Stomach (tissue), 9 donors: ENCODE measurements around the gene NSD1. TPM values are rescaled to one million over a fixed set of nuclear protein-coding genes. Genes with fewer than 3 reads are reported as not detected.
A peak's percentile ranks its signal among the peaks of the same experiment; 100 is the strongest.

Experiments used
- DNase-seq, 2 donors: peaks; one replicate each; pipeline versions ENCODE4 v3.0.0 to v3.0.0-alpha.2; 2013 to 2019
- H3K27ac ChIP-seq, 5 donors: fragments of 200-600 bp in 4 of 5; sonication (generic) in 4 of 5; one replicate each; pipeline ENCODE4 v1.5.1; 2013 to 2019; ENCODE audit warnings: mild to moderate bottlenecking in 1 of 5, moderate library complexity in 1 of 5
- H3K27me3 ChIP-seq, 3 donors: fragments of 200-600 bp; sonication (generic); one replicate each; pipeline ENCODE4 v1.5.1; 2017 to 2019; ENCODE audit warnings: mixed run types in 1 of 3
- H3K36me3 ChIP-seq, 4 donors: fragments of 200-600 bp; sonication (generic); 1 replicate in 3 of 4; 2 replicates in 1 of 4; pipeline ENCODE4 v1.5.1; 2016 to 2019
- H3K4me1 ChIP-seq, 4 donors: fragments of 200-600 bp; sonication (generic); one replicate each; pipeline ENCODE4 v1.5.1; 2016 to 2019
- H3K4me3 ChIP-seq, 4 donors: fragments of 200-600 bp; sonication (generic) in 3 of 4; one replicate each; pipeline ENCODE4 v1.5.1; 2016 to 2019; ENCODE audit warnings: mild to moderate bottlenecking in 1 of 4
- H3K9me3 ChIP-seq, 4 donors: fragments of 200-600 bp; sonication (generic); one replicate each; pipeline ENCODE4 v1.5.1; 2016 to 2019
- EP300 ChIP-seq: sonication (generic); formaldehyde crosslinking; IDR thresholded peaks from one replicate; pipeline ENCODE4 v1.6.1; 2017; ENCODE audit warnings: antibody characterized with exemption
- POLR2A ChIP-seq, 4 donors: fragments of 450-650 bp; IDR thresholded peaks; one replicate each; pipeline ENCODE4 v1.6.1; 2016; ENCODE audit warnings: antibody characterized with exemption in 4 of 4, control low read depth in 2 of 4, mild to moderate bottlenecking in 1 of 4, moderate library complexity in 1 of 4
- POLR2AphosphoS5 ChIP-seq, 3 donors: sonication (generic); formaldehyde crosslinking; IDR thresholded peaks; one replicate each; pipeline ENCODE4 v1.6.1; 2016; ENCODE audit warnings: antibody characterized with exemption in 3 of 3
- WGBS, 5 donors: extraction: QIAGEN DNeasy Blood & Tissue Kit in 3 of 5; methylation state at CpG; one replicate each; pipeline versions ENCODE4 v1.1.5 to v1.1.7; 2013 to 2018; 5-methylcytosine and 5-hydroxymethylcytosine counted together
- intact Hi-C: fragments of 100-400 bp; cut with DNase I; formaldehyde crosslinking; loops from one replicate; pipeline ENCODE4 v1.15.1; 2023; ENCODE audit warnings: low total_unique reads
- polyA plus RNA-seq, 3 donors: library from polyadenylated mRNA; stranded (reverse); fragments of 200-250 nt; gene quantifications; one replicate each; pipeline ENCODE4 v1.2.3, GENCODE V29; 2013
- total RNA-seq, 5 donors: library from RNA; depleted of rRNA; stranded (reverse); fragments of >200 nt; gene quantifications; one replicate each; pipeline versions ENCODE4 v1.1.0 to v1.2.3, GENCODE V29; 2014 to 2016
- TF ChIP-seq, protein P1 (sequence below), 7 experiments: fragments of 450-650 bp in 4 of 7; fragments of 200-600 bp in 3 of 7; sonication (generic) in 3 of 7; IDR thresholded peaks; one replicate each; pipeline ENCODE4 v1.5.1; 2016 to 2019; ENCODE audit warnings: antibody characterized with exemption in 7 of 7, control low read depth in 2 of 7, mild to moderate bottlenecking in 1 of 7
- donor health status: healthy with polysubstance abuse.
- donor health status: Bipolar disorder and iron deficiency.
- donor health status: healthy.

Gene NSD1
- total and polyA plus RNA-seq, 8 donors: 5.1 to 69.9 (median 23.5) TPM

DNA sequence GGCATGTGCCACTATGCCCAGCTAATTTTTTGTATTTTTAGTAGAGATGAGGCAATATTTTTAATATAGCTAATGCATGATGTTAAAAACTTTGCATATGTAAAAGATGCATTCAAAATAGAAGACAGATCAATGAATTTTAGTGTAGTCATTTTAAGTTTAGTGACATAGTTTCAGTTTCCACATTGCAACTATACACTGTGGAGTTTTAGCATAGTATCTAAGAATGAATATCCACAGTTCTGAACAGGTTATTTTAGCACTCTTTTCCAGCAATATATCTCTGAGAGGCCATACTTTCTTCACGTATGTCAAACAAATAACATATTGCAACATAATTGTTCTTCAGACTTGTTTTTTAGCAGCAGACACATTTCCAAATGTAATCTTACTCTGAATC, 130.6 kb downstream of the NSD1 start:
- intact Hi-C loops: no loop called here
- H3K4me1 ChIP-seq: peaks cover 0 to 16% (median 0%) of the 10 kb centered on the region in 4 donors
- peaks cover 32 to 98% (median 95%) of the 10 kb centered on the region in 4 donors for H3K36me3 ChIP-seq
- no peak for DNase-seq
- WGBS, 5 donors: 0 to 90% (median 81%) methylated on average over 1 of the region's 1 CpG
- no peaks in the 10 kb centered on the region for H3K9me3 ChIP-seq
- H3K27ac ChIP-seq: no peak overlapping the region
- no peaks in the 10 kb centered on the region for H3K27me3 ChIP-seq
- TF ChIP-seq POLR2A (IDR thresholded peaks at IDR 0.05): no peak
- no peak for TF ChIP-seq POLR2AphosphoS5 (IDR thresholded peaks at IDR 0.05)
- TF ChIP-seq, protein P1, sequence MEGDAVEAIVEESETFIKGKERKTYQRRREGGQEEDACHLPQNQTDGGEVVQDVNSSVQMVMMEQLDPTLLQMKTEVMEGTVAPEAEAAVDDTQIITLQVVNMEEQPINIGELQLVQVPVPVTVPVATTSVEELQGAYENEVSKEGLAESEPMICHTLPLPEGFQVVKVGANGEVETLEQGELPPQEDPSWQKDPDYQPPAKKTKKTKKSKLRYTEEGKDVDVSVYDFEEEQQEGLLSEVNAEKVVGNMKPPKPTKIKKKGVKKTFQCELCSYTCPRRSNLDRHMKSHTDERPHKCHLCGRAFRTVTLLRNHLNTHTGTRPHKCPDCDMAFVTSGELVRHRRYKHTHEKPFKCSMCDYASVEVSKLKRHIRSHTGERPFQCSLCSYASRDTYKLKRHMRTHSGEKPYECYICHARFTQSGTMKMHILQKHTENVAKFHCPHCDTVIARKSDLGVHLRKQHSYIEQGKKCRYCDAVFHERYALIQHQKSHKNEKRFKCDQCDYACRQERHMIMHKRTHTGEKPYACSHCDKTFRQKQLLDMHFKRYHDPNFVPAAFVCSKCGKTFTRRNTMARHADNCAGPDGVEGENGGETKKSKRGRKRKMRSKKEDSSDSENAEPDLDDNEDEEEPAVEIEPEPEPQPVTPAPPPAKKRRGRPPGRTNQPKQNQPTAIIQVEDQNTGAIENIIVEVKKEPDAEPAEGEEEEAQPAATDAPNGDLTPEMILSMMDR (IDR thresholded peaks at IDR 0.05): no peak
- H3K4me3 ChIP-seq: no peak overlapping the region

DNA sequence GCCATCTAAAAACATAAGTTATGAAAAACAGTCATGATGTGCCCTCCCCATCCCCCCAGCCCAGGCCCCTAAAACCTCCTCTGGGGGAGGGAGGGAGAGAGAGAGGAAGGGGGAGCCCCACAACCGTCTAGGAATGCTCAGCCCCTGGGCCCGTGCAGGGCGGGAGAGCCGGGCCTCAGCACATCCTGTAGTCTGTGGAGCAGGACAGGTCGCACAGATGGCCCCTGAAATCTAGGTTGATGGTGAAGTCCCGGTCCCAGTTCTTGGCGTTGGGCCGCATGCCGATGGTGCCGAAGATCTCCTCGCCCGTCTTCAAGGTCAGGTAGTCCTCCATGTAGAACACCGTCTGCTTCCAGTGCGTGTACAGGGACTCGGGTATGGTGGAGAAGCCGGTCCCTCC, 131.8 kb downstream of the NSD1 start:
- Histone ChIP-seq H3K36me3 (peaks cover 41 to 98% (median 95%) of the 10 kb centered on the region in 4 donors), H3K4me1 (peaks cover 0 to 16% (median 5%) of the 10 kb centered on the region in 4 donors), H3K4me3 (no peak overlapping the region), H3K27me3 (no peaks in the 10 kb centered on the region), H3K9me3 (no peaks in the 10 kb centered on the region), H3K27ac (no peak overlapping the region)
- DNase-seq: no peak
- TF ChIP-seq, protein P1 (IDR thresholded peaks at IDR 0.05): no peak
- TF ChIP-seq POLR2AphosphoS5 (IDR thresholded peaks at IDR 0.05) (no peak), EP300 (no peak), POLR2A (IDR thresholded peaks at IDR 0.05) (no peak)
- WGBS, 5 donors: 92 to 95% (median 93%) methylated on average over 16 of the region's 16 CpGs
- intact Hi-C loops: no loop called here

- no peak overlapping the region for H3K4me3 ChIP-seq
- H3K4me1 ChIP-seq: peaks cover 0 to 32% (median 7%) of the 10 kb centered on the region in 4 donors
- intact Hi-C loops: no loop called here
- no peaks in the 10 kb centered on the region for H3K9me3 ChIP-seq
- 93 to 96% (median 95%) methylated on average over 7 of the region's 7 CpGs for WGBS, 5 donors
- no peak overlapping the region for H3K27ac ChIP-seq
- no peaks in the 10 kb centered on the region for H3K27me3 ChIP-seq
- TF ChIP-seq POLR2AphosphoS5 (IDR thresholded peaks at IDR 0.05): no peak
- no peak for TF ChIP-seq EP300
- TF ChIP-seq POLR2A (IDR thresholded peaks at IDR 0.05): no peak
- TF ChIP-seq, protein P1 (IDR thresholded peaks at IDR 0.05): no peak
- peaks cover 43 to 95% (median 89%) of the 10 kb centered on the region in 4 donors for H3K36me3 ChIP-seq
- DNase-seq: peak in 1 of 2 donors; percentile 19
Observed at GRCh38 chr5:177269232-177269895, 135.8 kb downstream of the NSD1 start.

DNA sequence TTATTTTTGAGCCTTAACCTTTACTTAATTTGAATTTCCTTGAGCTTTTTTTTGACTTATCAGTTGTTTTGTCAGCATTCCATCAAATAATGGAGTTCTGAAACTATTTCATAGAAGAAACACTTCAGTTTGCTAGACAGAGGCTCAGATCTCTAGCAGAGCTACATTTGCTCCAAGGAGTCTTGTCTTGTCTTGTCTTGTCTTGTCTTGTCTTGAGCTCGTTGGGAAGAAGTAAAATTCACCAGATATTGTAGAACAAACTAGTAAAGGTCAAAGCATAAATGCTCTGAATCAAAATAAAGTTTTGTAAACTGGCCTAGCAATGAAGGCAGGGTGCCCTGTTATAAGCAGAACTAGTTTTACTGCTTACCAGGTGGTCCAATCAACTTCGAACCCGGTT, 136.4 kb downstream of the NSD1 start:
- TF ChIP-seq EP300 (no peak), POLR2AphosphoS5 (IDR thresholded peaks at IDR 0.05) (no peak)
- no peak for DNase-seq
- intact Hi-C loops: no loop called here
- Histone ChIP-seq H3K4me1 (peaks cover 0 to 32% (median 5%) of the 10 kb centered on the region in 4 donors), H3K4me3 (no peak overlapping the region), H3K27ac (no peak overlapping the region), H3K9me3 (no peaks in the 10 kb centered on the region), H3K36me3 (peaks cover 43 to 95% (median 91%) of the 10 kb centered on the region in 4 donors), H3K27me3 (no peaks in the 10 kb centered on the region)
- 82 to 88% (median 84%) methylated on average over 3 of the region's 3 CpGs for WGBS, 5 donors

DNA sequence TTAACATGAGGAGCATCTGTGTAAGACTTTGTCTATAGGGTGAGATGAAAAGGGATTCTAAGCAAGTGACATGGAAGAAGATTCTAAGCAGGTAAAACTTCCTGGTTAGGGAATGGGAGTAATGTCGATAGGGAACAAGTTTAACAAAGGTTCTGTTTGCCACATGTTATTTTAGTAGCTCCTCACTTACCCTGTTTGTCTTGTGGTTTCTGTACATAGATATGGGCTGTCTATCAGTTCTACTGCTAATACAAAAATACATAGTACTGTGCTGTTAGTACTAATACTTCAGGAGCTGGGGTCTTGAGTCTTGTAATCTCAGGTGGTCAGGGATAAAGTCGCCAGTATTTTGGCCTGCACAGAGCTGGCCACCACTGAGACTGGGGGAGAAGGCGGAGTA, 137.1 kb downstream of the NSD1 start:
- Histone ChIP-seq H3K36me3 (peaks cover 45 to 96% (median 91%) of the 10 kb centered on the region in 4 donors), H3K27me3 (no peaks in the 10 kb centered on the region), H3K4me3 (no peak overlapping the region), H3K27ac (no peak overlapping the region), H3K9me3 (no peaks in the 10 kb centered on the region), H3K4me1 (peaks cover 0 to 32% (median 2%) of the 10 kb centered on the region in 4 donors)
- WGBS, 5 donors: 56 to 76% (median 59%) methylated on average over 3 of the region's 3 CpGs
- TF ChIP-seq POLR2A (IDR thresholded peaks at IDR 0.05) (no peak), POLR2AphosphoS5 (IDR thresholded peaks at IDR 0.05) (no peak), EP300 (no peak)
- TF ChIP-seq, protein P1 (IDR thresholded peaks at IDR 0.05): no peak
- DNase-seq: no peak
- intact Hi-C loops: no loop called here
